Caco-2 (cell line): ENCODE data around the gene SULT1C2. TPM values are rescaled to one million over a fixed set of nuclear protein-coding genes. Genes with fewer than 3 reads are reported as not detected.
"Not testable (repeated sequence)": the region's sequence is repeated elsewhere in the genome, so short reads cannot be mapped to it uniquely, and the experiment has no call there.

Experiments
- BruUV-seq: library from RNA; stranded (reverse); fragments of 400-500 nt; replicated peaks from 2 replicates; lab custom pipeline; 2021; lab: Mats Ljungman, UMichigan
- CTCF ChIA-PET: fragments of 300-600 bp; sonication (Branson Sonifier 250); formaldehyde crosslinking; loops from one replicate; lab custom pipeline; 2022; ENCODE audit warnings: antibody characterized with exemption; lab: Charles Lee
- POLR2A ChIA-PET: fragments of 300-600 bp; sonication (Branson Sonifier 250); formaldehyde crosslinking; loops from one replicate; lab custom pipeline; 2022; ENCODE audit warnings: antibody characterized with exemption; lab: Charles Lee
- DNase-seq, 2 experiments: peaks; one replicate each; pipeline versions ENCODE4 v3.0.0 to v3.0.0-alpha.2; 2020 to 2022
- H3K27me3 ChIP-seq: replicated peaks from 2 replicates; pipeline ENCODE4 v1.6.0; 2011; ENCODE audit warnings: low read length; ENCODE audit not compliant: control insufficient read depth, insufficient read depth
- H3K36me3 ChIP-seq: 2 replicates; pipeline ENCODE4 v1.5.1; 2011; ENCODE audit warnings: low read length; ENCODE audit not compliant: control insufficient read depth, insufficient read depth
- H3K4me1 ChIP-seq: fragments of 250-450 bp; sonication (Bioruptor Pico); 2 replicates; pipeline ENCODE4 v1.5.1; 2020; ENCODE audit warnings: mild to moderate bottlenecking
- H3K4me3 ChIP-seq: 2 replicates; pipeline ENCODE4 v1.5.1; 2011; ENCODE audit warnings: low read depth, mild to moderate bottlenecking, control low read depth, low read length
- H3K9me3 ChIP-seq: fragments of 250-450 bp; sonication (Bioruptor Pico); 2 replicates; pipeline ENCODE4 v1.5.1; 2020; ENCODE audit warnings: mild to moderate bottlenecking, moderate library complexity
- H3K27ac Mint-ChIP-seq: one replicate; pipeline ENCODE4 v1.8.0; 2022; ENCODE audit warnings: mixed read lengths; ENCODE audit not compliant: unreplicated experiment
- H3K27me3 Mint-ChIP-seq: one replicate; pipeline ENCODE4 v1.8.0; 2022; ENCODE audit warnings: mixed read lengths; ENCODE audit not compliant: insufficient read depth, unreplicated experiment
- H3K36me3 Mint-ChIP-seq: one replicate; pipeline ENCODE4 v1.8.0; 2022; ENCODE audit warnings: mild to moderate bottlenecking, mixed read lengths; ENCODE audit not compliant: insufficient read depth, unreplicated experiment
- H3K4me1 Mint-ChIP-seq: one replicate; pipeline ENCODE4 v1.8.0; 2022; ENCODE audit warnings: low read depth, mixed read lengths; ENCODE audit not compliant: unreplicated experiment
- H3K4me3 Mint-ChIP-seq: one replicate; pipeline ENCODE4 v1.8.0; 2022; ENCODE audit warnings: mild to moderate bottlenecking, moderate library complexity, mixed read lengths; ENCODE audit not compliant: unreplicated experiment
- H3K9me3 Mint-ChIP-seq: one replicate; pipeline ENCODE4 v1.8.0; 2022; ENCODE audit warnings: mixed read lengths; ENCODE audit not compliant: unreplicated experiment
- CTCF ChIP-seq, 2 experiments: fragments of 200-600 bp in 1 of 2; IDR thresholded peaks; 1 replicate in 1 of 2; 2 replicates in 1 of 2; pipeline versions ENCODE4 v1.5.1 to v1.8.0; 2011 to 2022; ENCODE audit warnings: antibody characterized with exemption in 1 of 2, control low read depth in 1 of 2, inconsistent platforms in 1 of 2, low read depth in 1 of 2, low read length in 1 of 2, mild to moderate bottlenecking in 1 of 2, moderate library complexity in 1 of 2; ENCODE audit not compliant: insufficient read depth in 1 of 2, severe bottlenecking in 1 of 2, unreplicated experiment in 1 of 2
- intact Hi-C: fragments of 100-400 bp; cut with micrococcal nuclease; formaldehyde crosslinking; loops from one replicate; pipeline ENCODE4 v1.10.0; 2022; ENCODE audit not compliant: unreplicated experiment
- total RNA-seq: library from RNA; stranded (reverse); gene quantifications from 2 replicates; pipeline ENCODE4 v1.2.3, GENCODE V29; 2022

The SULT1C2 gene
- total RNA-seq, 1 experiment from 2014 or later = 0.86 TPM

DNA sequence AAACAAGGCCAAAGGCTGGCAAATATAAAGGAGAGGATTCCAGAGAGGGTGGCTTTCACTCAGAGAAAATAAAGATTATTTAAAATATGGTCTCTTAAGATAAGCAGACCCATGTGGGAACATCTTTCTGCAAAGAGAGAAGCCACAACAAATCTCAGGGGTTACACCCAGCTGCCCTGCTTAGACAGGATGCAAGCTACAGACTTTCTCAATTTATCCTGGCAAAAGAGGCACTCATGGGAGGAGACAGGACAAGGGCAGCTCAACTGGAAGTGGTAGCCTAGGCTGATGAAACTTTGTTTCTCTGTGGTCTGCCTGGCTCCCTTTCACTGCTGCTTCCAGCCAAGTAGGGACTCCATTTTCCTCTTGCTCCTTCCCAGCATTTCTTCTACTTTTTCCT, 63.2 kb downstream of the SULT1C2 start:
- CTCF ChIA-PET = no interaction called here
- no peak overlapping the region for H3K4me3 ChIP-seq
- H3K27me3 ChIP-seq = no peaks in the 10 kb centered on the region
- no peaks in the 10 kb centered on the region for H3K4me1 ChIP-seq
- BruUV-seq = no TSS peak
- no peaks in the 10 kb centered on the region for H3K36me3 ChIP-seq
- Mint-ChIP-seq H3K4me1 (no peaks in the 10 kb centered on the region), H3K4me3 (no peak overlapping the region), H3K36me3 (no peaks in the 10 kb centered on the region), H3K9me3 (no peaks in the 10 kb centered on the region), H3K27me3 (no peaks in the 10 kb centered on the region), H3K27ac (no peak overlapping the region)
- H3K9me3 ChIP-seq = no peaks in the 10 kb centered on the region
- TF ChIP-seq CTCF (IDR thresholded peaks at IDR 0.05; ENCODE audit: insufficient read depth in 1 of 2, low read depth in 1 of 2, low read length in 1 of 2, severe bottlenecking in 1 of 2, unreplicated experiment in 1 of 2) = no peak
- POLR2A ChIA-PET = no interaction called here
- intact Hi-C loops = loop anchor here (5.0 kb wide), 1 partner anchor 125 kb away; no protein-coding TSS in a partner anchor
- DNase-seq = no peak

DNA sequence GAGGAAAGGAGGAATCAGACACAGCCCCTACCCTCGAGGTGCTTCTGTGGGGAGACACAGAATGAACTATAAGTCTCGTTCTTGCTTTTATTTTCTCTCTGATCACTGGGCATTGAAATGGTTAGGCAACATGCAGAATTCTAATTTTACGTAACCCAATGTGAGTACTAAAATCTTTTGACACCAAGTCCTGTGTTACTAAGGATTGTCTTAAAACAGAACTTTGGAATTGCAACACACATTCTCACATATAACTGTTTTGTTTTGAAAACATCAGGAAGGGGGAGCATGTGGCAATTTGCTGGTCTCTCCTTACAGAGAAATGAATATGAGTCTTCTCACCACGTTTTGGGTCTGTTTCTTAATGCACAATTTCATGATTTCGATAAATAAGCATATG, 65.4 kb downstream of the SULT1C2 start:
- CTCF ChIA-PET = interaction anchor here (0.8 kb wide), 1 partner anchor 230 kb away, joined by 3 read pairs; no protein-coding TSS in a partner anchor
- Histone ChIP-seq H3K36me3 (no peaks in the 10 kb centered on the region), H3K27me3 (no peaks in the 10 kb centered on the region), H3K4me3 (no peak overlapping the region), H3K4me1 (no peaks in the 10 kb centered on the region), H3K9me3 (no peaks in the 10 kb centered on the region)
- no peak overlapping the region for H3K4me3 Mint-ChIP-seq
- BruUV-seq = no TSS peak
- TF ChIP-seq CTCF (IDR thresholded peaks at IDR 0.05; ENCODE audit: insufficient read depth in 1 of 2, low read depth in 1 of 2, low read length in 1 of 2, severe bottlenecking in 1 of 2, unreplicated experiment in 1 of 2) = no peak
- H3K27ac Mint-ChIP-seq = no peak overlapping the region
- intact Hi-C loops = loop anchor here (5.0 kb wide), 1 partner anchor 123 kb away; no protein-coding TSS in a partner anchor
- no peaks in the 10 kb centered on the region for H3K27me3 Mint-ChIP-seq
- no peaks in the 10 kb centered on the region for H3K9me3 Mint-ChIP-seq
- H3K4me1 Mint-ChIP-seq = peaks cover 1% of the 10 kb centered on the region
- POLR2A ChIA-PET = no interaction called here
- H3K36me3 Mint-ChIP-seq = no peaks in the 10 kb centered on the region
- no peak for DNase-seq

DNA sequence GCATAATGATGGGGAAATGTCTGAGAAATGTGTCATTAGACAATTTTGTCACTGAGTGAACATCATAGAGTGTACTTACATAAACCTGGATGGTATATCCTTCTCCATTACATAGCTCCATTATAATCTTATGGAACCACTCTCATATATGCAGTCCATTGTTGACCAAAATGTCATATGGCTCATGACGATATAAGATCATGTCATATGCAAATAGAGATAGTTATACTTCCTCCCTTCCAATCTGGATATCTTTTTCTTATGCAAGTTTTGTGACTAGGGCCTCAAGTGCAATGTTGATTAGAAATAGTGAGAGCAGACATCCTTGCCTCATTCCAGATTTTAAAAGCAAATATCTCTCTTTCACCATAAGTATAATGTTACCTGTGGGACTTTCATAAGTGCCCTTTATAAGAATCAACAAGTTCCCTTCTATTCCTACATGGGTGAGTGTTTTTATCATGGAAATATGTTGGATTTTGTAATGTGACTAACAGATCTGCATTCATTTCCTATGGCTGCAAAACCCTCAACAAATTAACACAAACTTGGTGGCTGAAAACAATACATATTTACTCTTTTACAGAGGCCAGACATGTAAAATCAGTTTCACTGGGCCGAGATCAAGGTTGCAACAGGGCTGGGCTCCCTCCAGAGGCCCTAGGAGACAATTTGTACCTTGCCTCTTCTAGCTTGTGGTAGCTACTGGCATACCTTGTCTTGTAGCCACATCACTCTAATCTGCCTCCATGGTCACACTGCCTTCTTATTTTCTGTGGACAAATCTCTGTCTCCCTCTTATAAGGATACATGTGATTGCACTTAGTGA, 67.4 kb downstream of the SULT1C2 start:
- CTCF ChIA-PET = no interaction called here
- no peak overlapping the region for H3K4me3 Mint-ChIP-seq
- Histone ChIP-seq H3K4me3 (no peak overlapping the region), H3K36me3 (no peaks in the 10 kb centered on the region), H3K27me3 (no peaks in the 10 kb centered on the region), H3K4me1 (no peaks in the 10 kb centered on the region), H3K9me3 (no peaks in the 10 kb centered on the region)
- H3K27me3 Mint-ChIP-seq = no peaks in the 10 kb centered on the region
- POLR2A ChIA-PET = no interaction called here
- no peak overlapping the region for H3K27ac Mint-ChIP-seq
- no TSS peak for BruUV-seq
- H3K4me1 Mint-ChIP-seq = peaks cover 7% of the 10 kb centered on the region
- intact Hi-C loops = no loop called here
- TF ChIP-seq CTCF (IDR thresholded peaks at IDR 0.05; ENCODE audit: insufficient read depth in 1 of 2, low read depth in 1 of 2, low read length in 1 of 2, severe bottlenecking in 1 of 2, unreplicated experiment in 1 of 2) = no peak
- no peaks in the 10 kb centered on the region for H3K36me3 Mint-ChIP-seq
- H3K9me3 Mint-ChIP-seq = peaks cover 1% of the 10 kb centered on the region
- no peak for DNase-seq

- H3K4me1 ChIP-seq, H3K36me3 ChIP-seq, CTCF ChIA-PET, DNase-seq, POLR2A ChIA-PET, intact Hi-C loops, H3K27me3 Mint-ChIP-seq, H3K27me3 ChIP-seq, H3K4me3 Mint-ChIP-seq, H3K9me3 ChIP-seq, H3K4me3 ChIP-seq, H3K27ac Mint-ChIP-seq, BruUV-seq, H3K36me3 Mint-ChIP-seq: not testable (repeated sequence)
- Mint-ChIP-seq H3K4me1 (peaks cover 14% of the 10 kb centered on the region), H3K9me3 (peaks cover 21% of the 10 kb centered on the region)
Measured at GRCh38 chr2:108359336-108359735, 70.6 kb downstream of the SULT1C2 start.
